Mononuclear cell (primary cell): ENCODE data around the gene TXNRD1. TPM values are rescaled to one million over a fixed set of nuclear protein-coding genes. Genes with fewer than 3 reads are reported as not detected.
"Not testable (repeated sequence)": the region's sequence is repeated elsewhere in the genome, so short reads cannot be mapped to it uniquely, and the experiment has no call there.

Experiments
- H3K27me3 ChIP-seq: 2 replicates; pipeline ENCODE4 v1.6.0; 2011; ENCODE audit warnings: low read length, control low read depth; ENCODE audit not compliant: insufficient read depth
- H3K4me1 ChIP-seq: 2 replicates; pipeline ENCODE4 v1.5.1; 2011; ENCODE audit warnings: mild to moderate bottlenecking, low read length, control low read depth; ENCODE audit not compliant: insufficient read depth
- H3K4me3 ChIP-seq: 2 replicates; pipeline ENCODE4 v1.5.1; 2011; ENCODE audit warnings: mild to moderate bottlenecking, low read length, moderate library complexity
- H3K9me3 ChIP-seq: 2 replicates; pipeline ENCODE4 v1.5.1; 2011; ENCODE audit warnings: low read depth, mild to moderate bottlenecking, control low read depth, low read length
- total RNA-seq: library from RNA; depleted of rRNA; stranded (reverse); fragments of >200 nt; gene quantifications from one replicate; pipeline ENCODE4 v1.2.3, GENCODE V29; 2012

The TXNRD1 gene
- total RNA-seq, 1 donor, result 69.9 TPM

- Histone ChIP-seq H3K9me3 (no peaks in the 10 kb centered on the region), H3K4me1 (no peaks in the 10 kb centered on the region), H3K4me3 (no peak overlapping the region), H3K27me3 (no peaks in the 10 kb centered on the region)
These were observed 28.4 kb downstream of the TXNRD1 start for GRCh38 chr12:104243971-104244370.

DNA sequence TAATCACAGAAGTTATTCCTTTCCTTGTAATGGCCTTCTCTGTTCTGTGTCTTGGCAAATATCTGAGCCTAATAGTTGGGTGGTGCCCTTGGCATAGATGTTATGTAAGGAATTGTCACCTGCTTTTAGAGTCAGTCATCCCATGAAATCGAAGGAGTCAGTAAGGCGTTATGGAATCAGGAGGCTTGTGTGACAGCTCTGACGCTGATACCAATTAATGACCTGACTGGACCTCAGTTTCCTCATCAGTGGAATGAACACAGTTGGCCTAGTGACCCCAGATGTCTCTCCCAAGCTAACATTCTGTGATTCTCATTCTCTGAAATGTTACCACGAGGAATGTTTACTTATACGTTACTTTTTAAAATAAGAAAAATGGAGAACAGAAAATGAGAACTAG, 32.1 kb downstream of the TXNRD1 start:
- no peaks in the 10 kb centered on the region for H3K9me3 ChIP-seq
- no peaks in the 10 kb centered on the region for H3K27me3 ChIP-seq
- no peaks in the 10 kb centered on the region for H3K4me1 ChIP-seq
- no peak overlapping the region for H3K4me3 ChIP-seq

DNA sequence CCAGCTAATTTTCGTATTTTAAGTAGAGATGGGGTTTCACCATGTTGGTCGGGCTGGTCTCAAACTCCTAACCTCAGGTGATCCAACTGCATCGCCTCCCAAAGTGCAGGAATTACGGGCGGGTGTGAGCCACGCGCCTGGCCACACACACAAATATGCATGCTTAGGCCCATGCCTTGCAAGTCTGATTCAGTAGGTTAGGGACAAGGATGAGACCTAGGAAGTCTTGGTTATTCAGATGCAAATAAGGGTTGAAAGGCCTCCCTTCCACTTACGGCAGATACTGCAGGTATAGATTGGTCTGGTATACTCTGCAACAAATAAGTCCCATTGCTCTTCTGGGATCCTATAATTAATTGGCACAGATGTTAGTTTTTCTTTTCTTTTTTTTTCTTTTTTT, 32.9 kb downstream of the TXNRD1 start:
- H3K4me1 ChIP-seq, result no peaks in the 10 kb centered on the region
- H3K9me3 ChIP-seq, result no peaks in the 10 kb centered on the region
- no peaks in the 10 kb centered on the region for H3K27me3 ChIP-seq
- no peak overlapping the region for H3K4me3 ChIP-seq

GRCh38 chr12:104249017-104249416, 33.4 kb downstream of the TXNRD1 start:
- Histone ChIP-seq H3K9me3 (no peaks in the 10 kb centered on the region), H3K27me3 (no peaks in the 10 kb centered on the region), H3K4me1 (no peaks in the 10 kb centered on the region), H3K4me3 (no peak overlapping the region)

DNA sequence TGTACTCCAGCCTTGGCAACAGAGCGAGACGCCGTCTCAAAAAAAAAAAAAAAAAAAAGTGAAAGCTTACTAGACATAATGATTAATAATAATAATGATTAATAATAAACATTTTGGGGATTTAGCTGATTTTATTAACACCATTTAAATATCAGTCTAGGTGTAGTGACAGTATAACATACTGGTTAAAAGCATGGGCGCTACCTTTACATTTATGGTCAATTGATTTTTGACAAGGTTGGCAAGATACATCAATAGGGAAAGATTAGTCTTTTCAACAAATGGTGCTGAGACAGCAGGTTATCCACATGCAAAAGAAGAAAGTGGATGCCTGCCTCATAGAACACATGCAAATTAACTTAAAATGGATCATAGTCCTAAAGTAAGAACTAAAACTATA, 34.3 kb downstream of the TXNRD1 start:
- Histone ChIP-seq H3K4me3 (no peak overlapping the region), H3K27me3 (no peaks in the 10 kb centered on the region), H3K9me3 (no peaks in the 10 kb centered on the region), H3K4me1 (no peaks in the 10 kb centered on the region)

DNA sequence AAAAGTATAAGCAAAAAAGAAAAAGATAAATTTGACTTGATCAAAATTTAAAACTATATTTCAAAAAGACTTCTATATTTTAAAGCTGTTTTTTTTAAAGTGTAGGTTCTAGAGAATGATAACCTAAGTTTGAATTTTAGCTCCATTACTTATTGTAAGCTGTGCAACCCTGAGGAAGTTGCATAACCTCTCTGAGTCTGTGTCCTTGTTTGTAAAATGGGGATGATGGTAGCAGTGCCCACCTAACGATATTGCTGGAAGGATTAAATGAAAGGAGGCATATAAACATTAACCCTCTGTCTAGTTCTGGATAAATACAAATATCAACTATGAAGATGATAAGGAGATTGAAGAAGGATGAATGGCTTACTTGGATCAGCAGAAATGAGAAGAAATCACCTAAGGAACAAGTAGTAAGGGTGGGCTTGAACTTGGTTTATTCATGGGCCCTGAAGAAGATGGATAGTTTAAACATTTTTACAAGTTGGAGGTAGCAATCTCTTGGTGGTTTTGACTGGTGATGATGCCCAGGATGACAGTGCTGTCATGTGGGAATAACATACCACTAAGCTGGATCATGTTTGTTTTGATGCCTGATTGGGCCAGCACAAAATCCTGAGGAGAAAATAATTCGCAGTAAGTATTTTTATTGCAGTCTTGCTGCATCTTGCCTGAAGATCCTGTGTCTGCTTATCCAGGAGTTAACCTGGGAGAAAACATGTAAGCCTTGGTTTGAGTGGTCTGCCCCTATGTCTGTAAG, 35.0 kb downstream of the TXNRD1 start:
- no peaks in the 10 kb centered on the region for H3K4me1 ChIP-seq
- no peaks in the 10 kb centered on the region for H3K9me3 ChIP-seq
- H3K4me3 ChIP-seq, result no peak overlapping the region
- no peaks in the 10 kb centered on the region for H3K27me3 ChIP-seq

GRCh38 chr12:104257913-104258472, 42.4 kb downstream of the TXNRD1 start:
- no peaks in the 10 kb centered on the region for H3K4me1 ChIP-seq
- H3K4me3 ChIP-seq, result no peak overlapping the region
- no peaks in the 10 kb centered on the region for H3K9me3 ChIP-seq
- no peaks in the 10 kb centered on the region for H3K27me3 ChIP-seq

DNA sequence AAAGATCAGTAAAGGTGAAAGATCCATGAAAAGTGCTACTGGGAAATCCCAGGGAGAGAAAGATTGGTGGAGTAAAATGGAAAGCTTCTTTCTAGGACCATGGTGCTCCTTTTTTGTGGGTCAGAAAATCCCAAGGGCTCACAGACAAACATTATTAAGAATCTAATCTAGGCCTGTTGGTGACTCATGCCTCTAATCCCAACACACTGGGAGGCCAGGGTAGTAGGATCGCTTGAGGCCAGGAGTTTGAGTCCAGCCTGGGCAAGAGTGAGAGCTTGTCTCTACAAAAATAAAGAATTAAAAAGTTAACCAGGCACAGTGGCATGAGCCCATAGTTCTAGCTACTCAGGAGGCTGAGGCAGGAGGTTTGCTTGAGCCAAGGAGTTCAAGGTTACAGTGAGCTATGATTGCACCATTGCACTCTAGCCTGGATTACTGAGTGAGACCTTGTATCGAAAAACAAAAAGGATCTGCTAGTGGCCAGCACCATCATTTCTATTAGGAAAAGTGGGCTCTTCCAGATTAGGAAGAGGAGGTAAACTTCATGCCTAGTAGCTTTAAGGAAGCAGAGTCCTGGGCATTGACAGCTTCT, 43.0 kb downstream of the TXNRD1 start:
- Histone ChIP-seq H3K4me1 (peaks cover 3% of the 10 kb centered on the region), H3K4me3 (no peak overlapping the region), H3K9me3 (no peaks in the 10 kb centered on the region), H3K27me3 (no peaks in the 10 kb centered on the region)

DNA sequence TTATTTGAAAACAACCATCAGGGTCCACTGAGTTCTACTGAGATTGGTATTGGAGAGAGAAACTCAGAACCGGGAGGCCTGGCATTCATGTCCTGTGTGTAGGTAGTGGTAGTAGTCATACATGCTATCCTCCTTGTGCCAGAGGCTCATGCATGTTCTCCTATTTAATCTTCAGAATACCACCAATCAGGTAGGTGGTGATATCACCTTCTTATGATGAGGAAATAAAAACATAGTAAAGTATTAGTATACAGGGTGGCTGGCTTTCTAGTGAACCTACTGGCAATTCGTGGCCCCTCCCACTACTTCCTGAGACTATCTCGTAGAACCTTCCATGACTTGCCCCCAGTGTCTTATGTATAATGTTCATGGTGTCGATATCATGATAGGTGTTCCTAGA, 47.4 kb downstream of the TXNRD1 start:
- Histone ChIP-seq H3K9me3 (no peaks in the 10 kb centered on the region), H3K27me3 (no peaks in the 10 kb centered on the region), H3K4me1 (peaks cover 9% of the 10 kb centered on the region), H3K4me3 (no peak overlapping the region)

DNA sequence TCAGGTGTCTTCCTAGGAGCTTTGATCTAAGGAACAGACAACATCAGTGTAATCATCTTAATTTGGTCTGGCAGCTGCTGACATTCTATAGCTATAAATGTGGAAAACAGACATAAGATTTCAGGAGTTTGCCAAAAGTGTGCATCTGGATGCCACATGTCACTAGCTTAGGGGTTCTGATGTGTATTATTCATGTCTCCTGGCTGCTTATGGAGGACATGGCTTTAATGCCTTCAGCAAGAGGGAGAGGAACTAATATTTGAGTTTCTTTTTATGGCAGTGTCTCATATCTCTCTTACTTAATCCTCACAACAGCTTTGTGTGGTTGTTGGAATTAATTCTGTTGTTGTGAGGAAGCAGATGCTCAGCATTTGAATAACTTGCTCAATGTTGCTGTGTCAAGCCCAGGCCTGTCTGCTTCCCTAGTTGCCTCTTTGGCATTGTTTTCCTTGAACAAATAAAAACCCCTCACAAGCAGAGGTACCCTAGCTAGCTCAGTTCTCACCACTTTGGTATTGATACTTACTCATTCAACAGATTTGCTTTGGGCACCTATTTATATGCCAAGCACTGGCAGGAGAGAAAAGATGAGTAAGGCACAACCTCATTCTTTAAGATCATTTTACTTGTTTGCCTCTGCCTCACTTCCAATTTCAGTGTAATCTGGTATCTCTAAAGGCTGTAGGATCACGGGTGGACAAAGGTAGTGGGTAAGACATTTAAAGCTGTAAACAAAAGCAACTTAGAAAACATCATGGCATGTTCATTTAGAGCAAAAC, 48.2 kb downstream of the TXNRD1 start:
- peaks cover 9% of the 10 kb centered on the region for H3K4me1 ChIP-seq
- H3K4me3 ChIP-seq, result no peak overlapping the region
- H3K27me3 ChIP-seq, result no peaks in the 10 kb centered on the region
- H3K9me3 ChIP-seq, result no peaks in the 10 kb centered on the region

GRCh38 chr12:104265436-104265835, 49.9 kb downstream of the TXNRD1 start:
- not testable (repeated sequence) for H3K27me3 ChIP-seq, H3K9me3 ChIP-seq, H3K4me1 ChIP-seq, H3K4me3 ChIP-seq

GRCh38 chr12:104272938-104273337, 57.4 kb downstream of the TXNRD1 start:
- H3K27me3 ChIP-seq, result no peaks in the 10 kb centered on the region
- no peaks in the 10 kb centered on the region for H3K9me3 ChIP-seq
- no peak overlapping the region for H3K4me3 ChIP-seq
- peaks cover 8% of the 10 kb centered on the region for H3K4me1 ChIP-seq

GRCh38 chr12:104273503-104273902, 57.9 kb downstream of the TXNRD1 start:
- Histone ChIP-seq H3K4me1 (peaks cover 8% of the 10 kb centered on the region), H3K4me3 (no peak overlapping the region), H3K9me3 (no peaks in the 10 kb centered on the region), H3K27me3 (no peaks in the 10 kb centered on the region)

- peaks cover 8% of the 10 kb centered on the region for H3K4me1 ChIP-seq
- H3K9me3 ChIP-seq, result no peaks in the 10 kb centered on the region
- H3K4me3 ChIP-seq, result no peak overlapping the region
- no peaks in the 10 kb centered on the region for H3K27me3 ChIP-seq
These were observed 59.2 kb downstream of the TXNRD1 start for GRCh38 chr12:104274811-104275210.

DNA sequence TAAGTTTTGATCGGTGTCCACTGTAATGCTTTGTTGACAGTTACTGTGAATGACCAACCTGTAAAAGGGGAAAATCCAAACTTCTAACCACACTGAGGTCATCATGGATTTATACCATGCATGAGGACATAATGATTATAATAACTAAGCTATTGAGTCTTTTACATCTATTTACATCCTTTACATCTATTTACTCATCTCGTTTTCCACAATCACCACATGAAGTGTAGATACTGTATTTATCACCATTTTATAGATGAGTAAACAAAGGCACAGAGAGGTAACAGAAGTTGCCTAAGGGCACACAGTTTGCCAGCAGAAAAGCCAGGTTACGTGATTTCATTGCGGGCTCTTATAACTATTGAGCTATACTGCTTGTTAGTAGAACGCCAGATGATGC, 60.1 kb downstream of the TXNRD1 start:
- Histone ChIP-seq H3K4me1 (peaks cover 8% of the 10 kb centered on the region), H3K9me3 (no peaks in the 10 kb centered on the region), H3K4me3 (no peak overlapping the region), H3K27me3 (no peaks in the 10 kb centered on the region)
